Amniotic stem cell (primary cell): ENCODE data around the gene IL18R1.
A peak's percentile ranks its signal among the peaks of the same experiment; 100 is the strongest.

ENCODE experiments used
- DNase-seq: peaks from one replicate; lab custom pipeline; 2025; lab: John Stamatoyannopoulos, UW

Gene IL18R1

DNA sequence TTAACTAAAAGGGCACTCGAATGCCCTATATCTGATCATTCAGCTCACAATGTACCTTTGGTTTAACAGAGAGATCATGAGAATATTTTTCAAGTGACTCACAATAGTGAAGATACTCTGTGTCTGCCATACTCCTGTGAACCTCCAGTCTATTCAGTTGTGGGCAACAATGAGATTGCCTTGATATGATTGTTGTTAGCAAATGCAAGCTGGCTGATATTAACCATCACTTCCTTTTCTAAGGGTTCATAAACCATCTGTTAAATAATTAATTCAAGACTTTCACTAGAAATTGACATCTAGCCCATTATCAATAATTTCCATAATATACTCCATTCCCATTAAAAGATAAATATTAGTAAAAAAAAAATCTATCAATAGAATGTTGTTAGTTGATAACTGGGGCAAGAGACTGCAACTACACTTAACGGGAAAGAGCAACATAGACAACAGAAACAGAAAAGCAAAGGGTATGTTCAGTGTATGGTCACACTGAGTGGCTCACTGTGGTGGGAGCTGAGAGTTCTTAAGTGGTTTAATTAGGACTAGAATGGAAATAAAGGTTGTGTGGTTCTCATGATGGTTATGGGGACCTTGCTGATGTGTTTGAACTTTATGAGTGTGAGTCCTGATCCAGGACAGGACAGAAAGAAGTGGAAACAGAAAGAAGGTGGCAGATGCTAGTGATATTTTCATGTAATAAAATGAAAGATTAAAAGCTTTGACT, 79.2 kb downstream of the IL18R1 start:
- no peak for DNase-seq

DNA sequence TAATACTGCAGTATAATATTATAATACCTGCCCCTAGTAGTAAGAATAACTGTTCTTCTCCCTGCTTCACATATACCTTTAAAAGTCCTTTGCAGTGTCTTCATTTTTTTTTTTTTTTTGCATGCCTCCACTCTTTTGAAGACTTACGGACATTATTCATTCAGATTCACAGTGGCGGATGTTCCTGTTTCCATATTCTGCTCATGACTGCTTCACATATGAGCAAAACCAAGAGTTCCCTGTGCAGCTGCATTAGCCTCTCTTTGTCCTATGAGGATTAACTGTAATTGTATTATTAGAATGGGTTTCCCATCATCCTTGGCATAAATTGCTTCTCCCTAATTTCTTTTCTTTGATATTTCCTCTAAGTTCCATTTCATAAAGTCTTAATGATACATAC, 80.1 kb downstream of the IL18R1 start:
- no peak for DNase-seq

DNA sequence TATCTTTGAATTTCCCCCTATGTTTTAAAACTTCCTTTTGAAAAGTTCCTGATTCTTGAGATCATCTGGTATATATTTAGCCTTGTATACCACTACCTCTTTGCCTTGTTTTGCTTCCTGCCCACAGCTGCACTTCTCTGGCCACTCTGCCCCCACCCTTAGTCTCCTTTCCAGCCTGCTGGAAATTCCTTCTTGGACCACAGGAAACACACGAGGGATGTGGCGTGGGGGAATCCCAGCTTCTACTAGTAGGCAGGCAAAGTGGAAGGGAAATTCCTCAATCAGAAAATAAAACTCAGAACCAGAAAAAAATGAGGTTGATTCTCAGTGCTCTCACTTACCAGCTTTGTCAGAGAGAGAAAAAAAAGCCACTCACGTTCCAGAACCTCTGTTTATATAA, 80.7 kb downstream of the IL18R1 start:
- no peak for DNase-seq

DNA sequence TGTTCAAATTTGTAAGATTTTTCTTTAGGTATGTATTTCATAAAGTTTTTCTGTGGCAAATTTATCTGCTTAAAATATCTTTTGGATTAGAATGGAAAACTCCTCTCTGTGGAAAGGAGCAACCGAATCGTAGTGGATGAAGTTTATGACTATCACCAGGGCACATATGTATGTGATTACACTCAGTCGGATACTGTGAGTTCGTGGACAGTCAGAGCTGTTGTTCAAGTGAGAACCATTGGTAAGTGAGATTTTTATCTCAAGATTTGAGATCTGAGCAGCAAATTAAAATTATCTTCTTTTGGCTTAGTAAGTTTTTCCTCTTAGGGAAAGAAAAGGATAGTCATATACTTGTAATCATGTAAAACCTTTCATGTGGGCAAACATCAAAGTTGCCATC, 81.5 kb downstream of the IL18R1 start:
- no peak for DNase-seq

DNA sequence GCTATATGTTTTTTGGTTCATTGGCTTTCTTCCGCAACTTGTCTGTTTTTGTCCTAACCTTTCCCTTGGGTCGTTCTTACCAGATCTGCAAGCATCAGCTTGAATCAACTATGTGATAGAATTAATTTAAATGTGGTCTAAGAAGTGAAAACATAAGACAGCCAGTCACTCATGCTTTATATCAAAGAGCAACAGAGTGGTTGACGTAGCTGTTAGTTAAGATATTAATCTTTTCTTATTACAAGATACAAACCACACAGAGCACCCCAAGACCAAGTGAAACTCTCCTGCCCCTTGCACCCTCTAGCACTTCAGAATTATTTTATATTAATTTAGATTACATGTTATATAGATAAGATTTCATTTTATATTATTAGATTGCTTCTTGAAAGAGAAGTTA, 82.5 kb downstream of the IL18R1 start:
- no peak for DNase-seq

DNA sequence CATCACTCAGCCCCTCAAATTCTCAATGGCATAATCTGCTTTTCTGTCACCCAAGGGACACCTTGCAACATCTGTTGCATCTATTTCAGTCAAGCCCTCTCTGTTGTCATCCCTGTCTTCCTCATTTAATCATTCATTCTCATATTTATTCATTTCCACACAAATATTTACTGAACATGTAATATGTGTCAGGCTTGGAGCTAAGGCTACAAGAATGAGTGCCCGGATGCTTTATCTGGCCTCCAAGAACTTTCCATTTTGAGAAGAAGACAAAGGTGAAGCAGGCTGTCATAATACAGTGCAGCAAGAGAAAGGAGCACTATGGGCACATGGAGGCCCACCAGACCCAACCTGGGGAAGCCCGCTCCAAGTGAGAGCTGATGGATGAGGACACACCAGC, 83.0 kb downstream of the IL18R1 start:
- no peak for DNase-seq

DNA sequence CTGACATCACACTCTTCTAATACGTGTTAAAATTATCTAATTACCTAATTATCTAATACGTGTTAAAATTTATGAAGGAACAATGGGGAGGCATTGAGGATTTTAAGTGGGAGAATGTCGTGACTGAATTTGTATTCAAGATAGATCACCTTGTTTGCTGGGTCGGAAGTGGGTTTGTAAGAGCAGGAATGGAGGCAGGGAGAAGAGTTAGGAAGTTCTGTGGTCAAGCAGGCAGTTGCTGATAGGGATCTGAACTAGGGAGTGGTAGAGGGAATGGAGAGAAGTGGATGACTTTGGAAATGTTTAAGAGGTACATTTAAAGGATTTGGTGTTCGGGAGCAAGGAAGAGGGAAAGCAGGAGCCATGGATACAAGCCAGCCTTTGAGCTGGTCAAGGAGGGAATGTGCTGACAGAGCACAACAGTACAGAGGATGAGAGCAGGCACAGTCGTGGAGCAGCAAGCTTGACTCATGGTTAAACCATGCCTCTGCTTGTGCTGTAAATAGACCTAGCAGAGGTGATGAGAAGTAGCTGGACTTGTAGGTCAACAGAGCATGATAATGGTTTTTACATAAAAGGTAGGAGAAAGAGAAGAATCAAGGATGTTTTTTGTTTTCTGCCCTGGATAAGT, 83.6 kb downstream of the IL18R1 start:
- DNase-seq = no peak

DNA sequence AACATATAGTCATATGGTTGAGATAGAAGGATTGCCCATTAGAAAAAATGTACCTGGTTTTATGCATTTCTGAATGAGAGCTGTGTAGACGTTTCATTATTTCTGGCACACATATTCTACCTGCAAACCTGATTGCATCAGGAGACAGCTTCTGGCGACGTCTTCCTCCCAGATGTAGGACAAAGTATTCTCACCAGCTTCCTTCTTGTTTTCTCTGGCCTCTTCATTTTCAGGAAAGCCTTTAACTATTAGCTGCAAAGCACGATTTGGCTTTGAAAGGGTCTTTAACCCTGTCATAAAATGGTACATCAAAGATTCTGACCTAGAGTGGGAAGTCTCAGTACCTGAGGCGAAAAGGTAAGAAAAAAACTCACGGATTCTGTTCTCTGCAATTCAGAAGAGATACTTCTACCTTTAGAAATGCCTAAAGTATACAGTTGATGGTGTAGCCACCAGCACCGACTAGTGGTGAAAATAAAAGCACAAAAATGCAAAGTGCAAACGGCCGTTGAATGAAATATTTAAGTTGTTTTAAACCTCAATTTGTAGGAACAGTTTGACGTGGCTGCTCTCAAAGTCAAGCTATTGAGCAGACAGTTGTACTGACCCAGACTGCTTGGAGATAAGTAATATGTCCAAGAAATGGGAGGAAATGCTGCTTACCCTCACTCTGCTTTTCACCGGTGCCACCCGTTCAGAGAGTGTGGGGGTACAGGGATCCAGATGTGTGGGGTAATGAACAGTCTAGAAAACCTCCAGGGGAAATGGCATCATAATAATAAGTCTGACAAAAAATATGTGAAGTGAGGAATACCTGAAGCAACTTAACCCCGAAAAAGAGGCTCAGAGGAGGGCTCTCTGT, 87.6 kb downstream of the IL18R1 start:
- peak; percentile 13 for DNase-seq

DNA sequence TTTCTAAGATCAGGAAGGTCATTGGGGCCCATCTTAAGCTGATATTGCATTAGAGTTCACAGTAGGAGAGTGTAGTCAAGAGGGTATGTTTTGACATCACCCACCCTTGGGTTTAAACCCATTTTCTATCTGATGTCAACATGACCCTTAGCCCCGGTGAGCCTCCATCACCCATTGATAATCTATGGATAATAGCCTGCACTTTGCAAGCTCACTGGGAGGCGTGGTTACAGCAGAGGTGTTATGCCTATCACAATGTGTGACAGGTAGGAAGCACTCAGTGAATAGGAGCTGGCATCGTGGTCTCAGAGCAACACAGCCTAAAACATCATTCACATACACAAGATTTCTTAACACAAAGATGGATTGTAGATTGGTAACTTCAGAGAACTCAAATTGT, 88.6 kb downstream of the IL18R1 start:
- DNase-seq = no peak

DNA sequence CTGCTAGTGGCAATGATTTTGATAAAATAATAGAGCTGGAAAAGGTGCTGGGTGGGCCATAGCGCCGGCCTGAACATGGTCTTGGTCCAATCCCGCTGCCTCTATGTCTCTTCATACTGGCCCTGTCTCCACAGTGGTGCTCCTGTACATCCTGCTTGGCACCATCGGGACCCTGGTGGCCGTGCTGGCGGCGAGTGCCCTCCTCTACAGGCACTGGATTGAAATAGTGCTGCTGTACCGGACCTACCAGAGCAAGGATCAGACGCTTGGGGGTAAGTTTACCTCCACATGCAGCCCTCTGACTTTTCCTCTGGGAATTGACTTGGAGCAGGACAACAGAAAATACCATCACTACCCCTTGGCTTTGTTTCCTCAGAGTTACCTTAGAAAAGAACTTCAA, 91.3 kb downstream of the IL18R1 start:
- no peak for DNase-seq
